ENCODE measurements around the gene ABHD17B. TPM values are rescaled to one million over a fixed set of nuclear protein-coding genes. Genes with fewer than 3 reads are reported as not detected.

ABHD17B gene
- polyA plus RNA-seq, 2 of the 4 experiments (the other 2 are of a cell fraction) = 16.6 to 25.3 TPM

GRCh38 chr9:71850996-71851395 is 60.0 kb downstream of the ABHD17B start:
- no peak for DNase-seq (ENCODE audit: low read depth in 1 of 2, low spot score in 1 of 2)
- Histone ChIP-seq H3K4me1 (no peaks in the 10 kb centered on the region), H3K9me3 (no peaks in the 10 kb centered on the region), H3K4me3 (no peak overlapping the region), H3K27ac (no peak overlapping the region), H3K4me2 (no peak overlapping the region)
- ChIA-PET POLR2A (no interaction called here), CTCF (interaction anchor here (0.6 kb wide), 1 partner anchor 31 kb away, joined by 3 read pairs; no protein-coding TSS in a partner anchor)
- TF ChIP-seq, protein P1, sequence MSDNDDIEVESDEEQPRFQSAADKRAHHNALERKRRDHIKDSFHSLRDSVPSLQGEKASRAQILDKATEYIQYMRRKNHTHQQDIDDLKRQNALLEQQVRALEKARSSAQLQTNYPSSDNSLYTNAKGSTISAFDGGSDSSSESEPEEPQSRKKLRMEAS (IDR thresholded peaks at IDR 0.05) = no peak
- TF ChIP-seq HEYL (CRISPR knock-in tag; IDR thresholded peaks at IDR 0.05) (no peak), JUN (IDR thresholded peaks at IDR 0.05) (no peak), KDM1A (IDR thresholded peaks at IDR 0.05; ENCODE audit: low read depth) (no peak), RFX5 (IDR thresholded peaks at IDR 0.05) (no peak), HOXA7 (CRISPR knock-in tag; IDR thresholded peaks at IDR 0.05) (no peak), POLR2AphosphoS2 (conservative IDR thresholded peaks at IDR 0.05; ENCODE audit: low read length) (no peak), CEBPB (IDR thresholded peaks at IDR 0.05) (no peak), ZC3H11A (IDR thresholded peaks at IDR 0.05) (no peak)
- TF ChIP-seq, protein P2, sequence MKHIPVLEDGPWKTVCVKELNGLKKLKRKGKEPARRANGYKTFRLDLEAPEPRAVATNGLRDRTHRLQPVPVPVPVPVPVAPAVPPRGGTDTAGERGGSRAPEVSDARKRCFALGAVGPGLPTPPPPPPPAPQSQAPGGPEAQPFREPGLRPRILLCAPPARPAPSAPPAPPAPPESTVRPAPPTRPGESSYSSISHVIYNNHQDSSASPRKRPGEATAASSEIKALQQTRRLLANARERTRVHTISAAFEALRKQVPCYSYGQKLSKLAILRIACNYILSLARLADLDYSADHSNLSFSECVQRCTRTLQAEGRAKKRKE (CRISPR knock-in tag; IDR thresholded peaks at IDR 0.05; ENCODE audit: low read depth) = no peak
- FAIRE-seq = no peak
- ATAC-seq = no peak

- no peak overlapping the region for H3K27ac ChIP-seq
- CTCF ChIA-PET = interaction anchor here (0.6 kb wide), 1 partner anchor 357 kb away, joined by 4 read pairs; no protein-coding TSS in a partner anchor
- POLR2A ChIA-PET = no interaction called here
- ATAC-seq (no peak), FAIRE-seq (no peak), DNase-seq (ENCODE audit: low read depth in 1 of 2, low spot score in 1 of 2) (no peak)
- no peak overlapping the region for H3K4me2 ChIP-seq
- H3K4me3 ChIP-seq = no peak overlapping the region
- no peaks in the 10 kb centered on the region for H3K9me3 ChIP-seq
- 49% methylated on average over 2 of the region's 2 CpGs for WGBS (ENCODE audit: missing lambda C conversion rate)
- TF ChIP-seq CBX8 (IDR thresholded peaks at IDR 0.05) (no peak), ELK1 (IDR thresholded peaks at IDR 0.05; ENCODE audit: low read depth, low read length) (no peak), POLR2AphosphoS2 (conservative IDR thresholded peaks at IDR 0.05; ENCODE audit: low read length) (no peak), HOXB5 (CRISPR knock-in tag; IDR thresholded peaks at IDR 0.05) (no peak), HEYL (CRISPR knock-in tag; IDR thresholded peaks at IDR 0.05) (no peak), MYC (IDR thresholded peaks at IDR 0.05; ENCODE audit: borderline replicate concordance, low read length) (no peak), EHF (CRISPR knock-in tag; IDR thresholded peaks at IDR 0.05) (no peak), EHMT2 (IDR thresholded peaks at IDR 0.05; ENCODE audit: low read depth) (no peak), CEBPB (IDR thresholded peaks at IDR 0.05) (no peak), CHD2 (IDR thresholded peaks at IDR 0.05; ENCODE audit: low read length, partially characterized antibody) (no peak), RARB (CRISPR knock-in tag; IDR thresholded peaks at IDR 0.05) (no peak), RCOR1 (IDR thresholded peaks at IDR 0.05; ENCODE audit: low read depth, low read length) (no peak), TP53 (CRISPR knock-in tag; IDR thresholded peaks at IDR 0.05) (no peak)
- TF ChIP-seq, protein P3, sequence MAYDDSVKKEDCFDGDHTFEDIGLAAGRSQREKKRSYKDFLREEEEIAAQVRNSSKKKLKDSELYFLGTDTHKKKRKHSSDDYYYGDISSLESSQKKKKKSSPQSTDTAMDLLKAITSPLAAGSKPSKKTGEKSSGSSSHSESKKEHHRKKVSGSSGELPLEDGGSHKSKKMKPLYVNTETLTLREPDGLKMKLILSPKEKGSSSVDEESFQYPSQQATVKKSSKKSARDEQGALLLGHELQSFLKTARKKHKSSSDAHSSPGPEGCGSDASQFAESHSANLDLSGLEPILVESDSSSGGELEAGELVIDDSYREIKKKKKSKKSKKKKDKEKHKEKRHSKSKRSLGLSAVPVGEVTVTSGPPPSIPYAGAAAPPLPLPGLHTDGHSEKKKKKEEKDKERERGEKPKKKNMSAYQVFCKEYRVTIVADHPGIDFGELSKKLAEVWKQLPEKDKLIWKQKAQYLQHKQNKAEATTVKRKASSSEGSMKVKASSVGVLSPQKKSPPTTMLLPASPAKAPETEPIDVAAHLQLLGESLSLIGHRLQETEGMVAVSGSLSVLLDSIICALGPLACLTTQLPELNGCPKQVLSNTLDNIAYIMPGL (CRISPR knock-in tag; IDR thresholded peaks at IDR 0.05; ENCODE audit: borderline replicate concordance) = no peak
- H3K4me1 ChIP-seq = no peaks in the 10 kb centered on the region
Observed at GRCh38 chr9:71847892-71848291, 63.1 kb downstream of the ABHD17B start.

DNA sequence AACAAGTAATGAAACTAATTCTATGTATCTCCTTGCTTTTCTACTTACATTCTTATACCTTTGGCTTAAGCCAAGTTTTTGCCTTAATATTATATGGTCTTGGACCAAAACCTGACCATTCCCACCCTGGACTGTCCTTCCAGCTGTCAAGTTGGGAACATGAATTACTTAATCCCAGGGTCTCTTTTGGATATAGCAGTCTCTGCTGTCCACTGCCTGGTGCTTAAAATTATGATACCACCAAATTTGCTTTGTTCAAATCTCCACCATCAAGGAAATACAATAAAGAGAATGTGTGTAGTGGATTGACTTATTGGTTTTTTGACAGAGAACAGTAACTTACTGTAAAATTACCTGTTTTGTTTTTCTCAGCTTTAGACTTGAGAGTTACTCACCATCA is 66.2 kb downstream of the ABHD17B start:
- ChIA-PET CTCF (interaction anchor here (0.7 kb wide), 1 partner anchor 108 kb away, joined by 5 read pairs; no protein-coding TSS in a partner anchor), POLR2A (no interaction called here)
- TF ChIP-seq, protein P4, sequence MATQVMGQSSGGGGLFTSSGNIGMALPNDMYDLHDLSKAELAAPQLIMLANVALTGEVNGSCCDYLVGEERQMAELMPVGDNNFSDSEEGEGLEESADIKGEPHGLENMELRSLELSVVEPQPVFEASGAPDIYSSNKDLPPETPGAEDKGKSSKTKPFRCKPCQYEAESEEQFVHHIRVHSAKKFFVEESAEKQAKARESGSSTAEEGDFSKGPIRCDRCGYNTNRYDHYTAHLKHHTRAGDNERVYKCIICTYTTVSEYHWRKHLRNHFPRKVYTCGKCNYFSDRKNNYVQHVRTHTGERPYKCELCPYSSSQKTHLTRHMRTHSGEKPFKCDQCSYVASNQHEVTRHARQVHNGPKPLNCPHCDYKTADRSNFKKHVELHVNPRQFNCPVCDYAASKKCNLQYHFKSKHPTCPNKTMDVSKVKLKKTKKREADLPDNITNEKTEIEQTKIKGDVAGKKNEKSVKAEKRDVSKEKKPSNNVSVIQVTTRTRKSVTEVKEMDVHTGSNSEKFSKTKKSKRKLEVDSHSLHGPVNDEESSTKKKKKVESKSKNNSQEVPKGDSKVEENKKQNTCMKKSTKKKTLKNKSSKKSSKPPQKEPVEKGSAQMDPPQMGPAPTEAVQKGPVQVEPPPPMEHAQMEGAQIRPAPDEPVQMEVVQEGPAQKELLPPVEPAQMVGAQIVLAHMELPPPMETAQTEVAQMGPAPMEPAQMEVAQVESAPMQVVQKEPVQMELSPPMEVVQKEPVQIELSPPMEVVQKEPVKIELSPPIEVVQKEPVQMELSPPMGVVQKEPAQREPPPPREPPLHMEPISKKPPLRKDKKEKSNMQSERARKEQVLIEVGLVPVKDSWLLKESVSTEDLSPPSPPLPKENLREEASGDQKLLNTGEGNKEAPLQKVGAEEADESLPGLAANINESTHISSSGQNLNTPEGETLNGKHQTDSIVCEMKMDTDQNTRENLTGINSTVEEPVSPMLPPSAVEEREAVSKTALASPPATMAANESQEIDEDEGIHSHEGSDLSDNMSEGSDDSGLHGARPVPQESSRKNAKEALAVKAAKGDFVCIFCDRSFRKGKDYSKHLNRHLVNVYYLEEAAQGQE (IDR thresholded peaks at IDR 0.05) = peak; percentile 53; the same call in 1 of the 2 replicates
- TF ChIP-seq, protein P5, sequence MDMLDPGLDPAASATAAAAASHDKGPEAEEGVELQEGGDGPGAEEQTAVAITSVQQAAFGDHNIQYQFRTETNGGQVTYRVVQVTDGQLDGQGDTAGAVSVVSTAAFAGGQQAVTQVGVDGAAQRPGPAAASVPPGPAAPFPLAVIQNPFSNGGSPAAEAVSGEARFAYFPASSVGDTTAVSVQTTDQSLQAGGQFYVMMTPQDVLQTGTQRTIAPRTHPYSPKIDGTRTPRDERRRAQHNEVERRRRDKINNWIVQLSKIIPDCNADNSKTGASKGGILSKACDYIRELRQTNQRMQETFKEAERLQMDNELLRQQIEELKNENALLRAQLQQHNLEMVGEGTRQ (IDR thresholded peaks at IDR 0.05) = no peak
- H3K4me3 ChIP-seq = no peak overlapping the region
- H3K4me2 ChIP-seq = no peak overlapping the region
- ATAC-seq = no peak
- no peak overlapping the region for H3K27ac ChIP-seq
- no peaks in the 10 kb centered on the region for H3K4me1 ChIP-seq
- no peak for DNase-seq (ENCODE audit: low read depth in 1 of 2, low spot score in 1 of 2)
- no peak for FAIRE-seq
- H3K9me3 ChIP-seq = no peaks in the 10 kb centered on the region

All from A549 (cell line).